IPS-18c (cell line): Measurements from ENCODE around the gene KIAA0408.
"Not testable (repeated sequence)": the region's sequence is repeated elsewhere in the genome, so short reads cannot be mapped to it uniquely, and the experiment has no call there.

Experiments used
- H3K4me3 ChIP-seq: 2 replicates; pipeline ENCODE4 v1.7.0; 2013; ENCODE audit warnings: low read depth, mild to moderate bottlenecking, low read length, moderate library complexity; ENCODE audit not compliant: insufficient read depth
- H3K9me3 ChIP-seq: one replicate; pipeline ENCODE4 v1.6.1; 2013; ENCODE audit warnings: mild to moderate bottlenecking, low read length, moderate library complexity; ENCODE audit not compliant: control insufficient read depth, insufficient read depth

Gene KIAA0408

DNA sequence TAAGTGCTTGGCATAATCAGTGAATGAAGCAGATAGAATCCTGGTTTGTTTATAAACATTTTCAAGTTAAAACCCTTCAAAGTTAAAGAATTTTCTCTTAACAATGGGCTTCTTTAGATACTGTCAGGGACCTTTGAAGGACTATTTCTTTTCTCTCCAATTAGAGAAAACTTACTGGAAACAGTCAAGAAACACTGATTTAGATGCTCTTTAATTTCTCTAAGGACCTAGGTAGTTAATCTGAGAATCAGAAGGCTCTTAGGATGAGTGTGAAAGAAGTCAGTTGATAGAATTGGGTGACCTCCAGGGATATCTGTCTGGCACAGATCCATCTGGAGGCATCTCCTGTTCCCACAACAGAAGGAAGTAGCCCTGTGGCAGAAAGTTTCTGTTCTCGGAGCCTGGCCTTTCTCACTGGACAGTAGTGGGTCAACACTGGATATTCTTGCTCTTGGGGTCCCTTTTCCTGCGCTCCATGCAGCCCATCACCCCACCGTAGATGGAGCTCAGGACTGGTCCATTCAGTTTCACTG lies 22.5 kb downstream of the KIAA0408 start:
- Histone ChIP-seq H3K9me3 (no peaks in the 10 kb centered on the region), H3K4me3 (no peak overlapping the region)

DNA sequence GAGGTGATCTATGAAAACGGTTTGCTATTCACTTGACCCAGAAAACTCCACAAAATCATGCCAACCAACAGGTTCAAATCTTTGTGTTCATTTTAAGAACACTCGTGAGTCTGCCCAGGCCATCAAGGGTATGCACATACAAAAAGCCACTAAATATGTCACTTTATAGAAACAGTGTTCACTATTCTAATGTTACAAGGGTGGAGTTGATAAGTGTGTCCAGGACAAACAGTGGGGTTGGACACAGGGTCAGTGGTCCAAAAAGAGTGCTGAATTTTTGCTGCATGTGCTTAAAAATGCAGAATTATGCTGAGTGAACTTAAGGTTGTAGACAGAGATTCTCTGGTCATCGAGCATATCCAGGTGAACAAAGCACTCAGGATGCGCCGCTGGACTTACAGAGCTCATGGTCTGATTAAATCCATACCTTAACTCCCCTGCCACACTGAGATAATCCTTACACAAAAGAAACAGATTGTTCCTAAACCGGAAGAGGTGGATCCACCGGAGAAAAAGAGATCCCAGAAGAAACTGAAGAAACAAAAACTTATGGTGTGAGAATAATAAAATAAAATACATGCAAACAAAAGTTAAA lies 23.5 kb downstream of the KIAA0408 start:
- Histone ChIP-seq H3K4me3 (no peak overlapping the region), H3K9me3 (no peaks in the 10 kb centered on the region)

- Histone ChIP-seq H3K9me3 (no peaks in the 10 kb centered on the region), H3K4me3 (no peak overlapping the region)
These were observed 24.5 kb downstream of the KIAA0408 start for GRCh38 chr6:127434651-127435050.

DNA sequence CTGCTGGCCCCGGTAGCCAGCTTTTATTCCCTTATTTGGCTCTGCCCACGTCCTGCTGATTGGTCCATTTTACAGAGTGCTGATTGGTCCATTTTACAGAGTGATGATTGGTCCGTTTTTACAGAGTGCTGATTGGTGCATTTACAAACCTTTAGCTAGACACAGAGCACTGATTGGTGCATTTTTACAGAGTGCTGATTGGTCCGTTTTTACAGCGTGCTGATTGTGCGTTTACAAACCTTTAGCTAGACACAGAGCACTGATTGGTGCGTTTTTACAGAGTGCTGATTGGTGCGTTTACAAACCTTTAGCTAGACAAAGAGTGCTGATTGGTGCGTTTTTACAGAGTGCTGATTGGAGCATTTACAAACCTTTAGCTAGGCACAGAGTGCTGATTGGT lies 30.6 kb downstream of the KIAA0408 start:
- H3K4me3 ChIP-seq, H3K9me3 ChIP-seq: not testable (repeated sequence)

DNA sequence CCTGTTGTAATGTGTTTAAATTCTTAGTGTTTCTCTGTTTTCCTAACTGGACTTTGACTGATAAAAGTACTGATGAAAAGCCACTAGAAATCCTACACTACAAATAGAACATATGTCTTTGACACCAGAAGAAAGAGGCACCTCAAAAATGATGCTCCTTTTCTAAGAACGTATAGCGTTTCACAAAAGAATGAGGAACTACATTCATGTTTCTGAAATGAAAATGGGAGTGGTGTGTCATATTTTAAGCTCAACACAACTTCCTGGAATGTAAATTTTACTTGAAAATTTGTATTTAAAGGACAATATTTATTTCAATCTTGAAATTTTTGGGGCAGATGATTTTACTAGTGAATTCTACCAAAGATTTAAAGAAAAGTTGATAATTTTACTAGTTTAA lies 35.3 kb downstream of the KIAA0408 start:
- H3K9me3 ChIP-seq, result no peaks in the 10 kb centered on the region
- no peak overlapping the region for H3K4me3 ChIP-seq

GRCh38 chr6:127421164-127421563 lies 38.0 kb downstream of the KIAA0408 start:
- H3K9me3 ChIP-seq, H3K4me3 ChIP-seq: not testable (repeated sequence)

- Histone ChIP-seq H3K9me3 (no peaks in the 10 kb centered on the region), H3K4me3 (no peak overlapping the region)
These were observed 38.6 kb downstream of the KIAA0408 start for GRCh38 chr6:127420556-127420955.

DNA sequence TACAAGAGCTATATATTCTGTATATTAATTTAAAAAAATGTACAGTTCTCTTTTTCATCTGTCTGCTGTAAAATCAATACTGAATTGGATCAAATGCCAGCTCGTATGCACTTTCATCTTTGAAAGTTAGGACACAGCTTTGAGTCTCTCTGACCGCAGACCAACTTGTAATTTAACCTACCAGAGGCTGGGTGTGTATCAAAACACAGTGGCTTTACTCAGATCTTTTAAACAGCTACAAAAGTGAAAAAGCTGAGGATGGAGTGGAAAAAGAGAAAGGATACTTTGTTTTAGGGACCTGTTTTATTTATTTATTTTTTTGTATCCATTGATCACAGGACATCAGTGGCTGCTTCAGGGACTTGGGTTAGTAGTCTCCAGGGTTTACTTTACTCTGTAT lies 44.1 kb downstream of the KIAA0408 start:
- peaks cover 4% of the 10 kb centered on the region for H3K9me3 ChIP-seq
- no peak overlapping the region for H3K4me3 ChIP-seq

GRCh38 chr6:127413123-127413522 lies 46.1 kb downstream of the KIAA0408 start:
- not testable (repeated sequence) for H3K9me3 ChIP-seq, H3K4me3 ChIP-seq

- not testable (repeated sequence) for H3K9me3 ChIP-seq
These were observed 47.2 kb downstream of the KIAA0408 start for GRCh38 chr6:127412016-127412415.

More at GRCh38 chr6:127412016-127412415, 47.2 kb downstream of the KIAA0408 start:
- not testable (repeated sequence) for H3K4me3 ChIP-seq
